ENCODE results near the gene ITGAD. TPM values are rescaled to one million over a fixed set of nuclear protein-coding genes. Genes with fewer than 3 reads are reported as not detected.

The ITGAD gene
- total and polyA plus RNA-seq, 2 of the 13 experiments (the other 11 are each of a cell fraction or from before 2014, with no cell fraction given) = not detected

DNA sequence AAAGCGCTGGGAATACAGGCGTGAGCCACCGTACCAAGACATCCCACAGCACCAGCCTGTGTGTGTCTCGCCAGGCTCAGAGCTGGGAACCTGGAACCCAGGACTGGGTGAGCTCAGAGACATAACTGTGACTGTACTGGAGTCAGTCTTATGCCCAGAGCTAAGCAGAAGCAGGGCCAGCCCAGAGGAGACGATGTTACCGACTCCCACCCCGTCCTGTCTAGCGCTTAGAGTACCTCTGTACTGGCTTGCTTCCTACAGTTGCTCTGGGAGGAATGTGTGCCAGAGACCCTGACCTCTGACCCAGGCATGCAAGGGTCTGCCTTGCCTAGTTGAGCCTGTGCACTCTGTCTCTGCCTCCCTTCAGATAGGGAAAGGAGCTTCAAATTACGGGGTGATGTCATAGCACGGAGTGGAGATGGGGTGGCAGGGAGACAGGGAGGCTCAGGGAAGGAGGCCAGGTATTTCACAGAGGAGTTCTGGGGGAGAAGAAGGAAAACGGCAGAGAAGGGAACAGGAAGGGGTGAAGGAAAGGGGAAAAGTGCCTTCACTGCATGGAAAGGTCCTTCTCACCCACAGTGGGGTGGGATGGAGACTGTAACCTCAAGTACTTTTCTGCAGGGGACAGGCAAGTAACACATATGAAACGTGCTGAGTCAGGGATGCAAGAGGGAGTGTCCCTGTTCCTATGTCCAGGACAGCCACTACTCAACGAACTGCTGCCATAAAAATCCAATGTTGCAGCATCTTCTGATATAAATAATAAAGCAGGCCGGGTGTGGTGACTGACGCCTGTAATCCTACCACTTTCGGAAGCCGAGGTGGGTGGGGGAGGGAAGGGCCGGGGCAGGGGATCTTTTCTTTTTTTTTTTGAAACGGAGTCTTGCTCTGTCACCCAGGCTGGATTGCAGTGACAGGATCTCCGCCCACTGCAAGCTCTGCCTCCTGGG lies 60.4 kb downstream of the ITGAD start (continued):
- TF ChIP-seq, protein P1, sequence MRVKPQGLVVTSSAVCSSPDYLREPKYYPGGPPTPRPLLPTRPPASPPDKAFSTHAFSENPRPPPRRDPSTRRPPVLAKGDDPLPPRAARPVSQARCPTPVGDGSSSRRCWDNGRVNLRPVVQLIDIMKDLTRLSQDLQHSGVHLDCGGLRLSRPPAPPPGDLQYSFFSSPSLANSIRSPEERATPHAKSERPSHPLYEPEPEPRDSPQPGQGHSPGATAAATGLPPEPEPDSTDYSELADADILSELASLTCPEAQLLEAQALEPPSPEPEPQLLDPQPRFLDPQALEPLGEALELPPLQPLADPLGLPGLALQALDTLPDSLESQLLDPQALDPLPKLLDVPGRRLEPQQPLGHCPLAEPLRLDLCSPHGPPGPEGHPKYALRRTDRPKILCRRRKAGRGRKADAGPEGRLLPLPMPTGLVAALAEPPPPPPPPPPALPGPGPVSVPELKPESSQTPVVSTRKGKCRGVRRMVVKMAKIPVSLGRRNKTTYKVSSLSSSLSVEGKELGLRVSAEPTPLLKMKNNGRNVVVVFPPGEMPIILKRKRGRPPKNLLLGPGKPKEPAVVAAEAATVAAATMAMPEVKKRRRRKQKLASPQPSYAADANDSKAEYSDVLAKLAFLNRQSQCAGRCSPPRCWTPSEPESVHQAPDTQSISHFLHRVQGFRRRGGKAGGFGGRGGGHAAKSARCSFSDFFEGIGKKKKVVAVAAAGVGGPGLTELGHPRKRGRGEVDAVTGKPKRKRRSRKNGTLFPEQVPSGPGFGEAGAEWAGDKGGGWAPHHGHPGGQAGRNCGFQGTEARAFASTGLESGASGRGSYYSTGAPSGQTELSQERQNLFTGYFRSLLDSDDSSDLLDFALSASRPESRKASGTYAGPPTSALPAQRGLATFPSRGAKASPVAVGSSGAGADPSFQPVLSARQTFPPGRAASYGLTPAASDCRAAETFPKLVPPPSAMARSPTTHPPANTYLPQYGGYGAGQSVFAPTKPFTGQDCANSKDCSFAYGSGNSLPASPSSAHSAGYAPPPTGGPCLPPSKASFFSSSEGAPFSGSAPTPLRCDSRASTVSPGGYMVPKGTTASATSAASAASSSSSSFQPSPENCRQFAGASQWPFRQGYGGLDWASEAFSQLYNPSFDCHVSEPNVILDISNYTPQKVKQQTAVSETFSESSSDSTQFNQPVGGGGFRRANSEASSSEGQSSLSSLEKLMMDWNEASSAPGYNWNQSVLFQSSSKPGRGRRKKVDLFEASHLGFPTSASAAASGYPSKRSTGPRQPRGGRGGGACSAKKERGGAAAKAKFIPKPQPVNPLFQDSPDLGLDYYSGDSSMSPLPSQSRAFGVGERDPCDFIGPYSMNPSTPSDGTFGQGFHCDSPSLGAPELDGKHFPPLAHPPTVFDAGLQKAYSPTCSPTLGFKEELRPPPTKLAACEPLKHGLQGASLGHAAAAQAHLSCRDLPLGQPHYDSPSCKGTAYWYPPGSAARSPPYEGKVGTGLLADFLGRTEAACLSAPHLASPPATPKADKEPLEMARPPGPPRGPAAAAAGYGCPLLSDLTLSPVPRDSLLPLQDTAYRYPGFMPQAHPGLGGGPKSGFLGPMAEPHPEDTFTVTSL (CRISPR knock-in tag; IDR thresholded peaks at IDR 0.05; ENCODE audit: borderline replicate concordance) = no peak
- TF ChIP-seq, protein P2, sequence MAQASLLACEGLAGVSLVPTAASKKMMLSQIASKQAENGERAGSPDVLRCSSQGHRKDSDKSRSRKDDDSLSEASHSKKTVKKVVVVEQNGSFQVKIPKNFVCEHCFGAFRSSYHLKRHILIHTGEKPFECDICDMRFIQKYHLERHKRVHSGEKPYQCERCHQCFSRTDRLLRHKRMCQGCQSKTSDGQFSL (CRISPR knock-in tag; IDR thresholded peaks at IDR 0.05) = no peak
- no peak for TF ChIP-seq EP300 (IDR thresholded peaks at IDR 0.05; ENCODE audit: low read depth in 2 of 2, low read length in 2 of 2)
- TF ChIP-seq EP300 (CRISPR knock-in tag; IDR thresholded peaks at IDR 0.05; ENCODE audit: borderline replicate concordance) = no peak
- TF ChIP-seq RFXANK (CRISPR knock-in tag; IDR thresholded peaks at IDR 0.05) = no peak
- TF ChIP-seq ZSCAN9 (CRISPR knock-in tag; IDR thresholded peaks at IDR 0.05; ENCODE audit: borderline replicate concordance) = peak; percentile 44; the same call in 1 of the 2 replicates
- TF ChIP-seq CEBPG (CRISPR knock-in tag; IDR thresholded peaks at IDR 0.05) = peak; percentile 58
- TF ChIP-seq CHD4 (IDR thresholded peaks at IDR 0.05; ENCODE audit: borderline replicate concordance, low read length) = no peak
- TF ChIP-seq, protein P3, sequence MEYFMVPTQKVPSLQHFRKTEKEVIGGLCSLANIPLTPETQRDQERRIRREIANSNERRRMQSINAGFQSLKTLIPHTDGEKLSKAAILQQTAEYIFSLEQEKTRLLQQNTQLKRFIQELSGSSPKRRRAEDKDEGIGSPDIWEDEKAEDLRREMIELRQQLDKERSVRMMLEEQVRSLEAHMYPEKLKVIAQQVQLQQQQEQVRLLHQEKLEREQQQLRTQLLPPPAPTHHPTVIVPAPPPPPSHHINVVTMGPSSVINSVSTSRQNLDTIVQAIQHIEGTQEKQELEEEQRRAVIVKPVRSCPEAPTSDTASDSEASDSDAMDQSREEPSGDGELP (IDR thresholded peaks at IDR 0.05; ENCODE audit: borderline replicate concordance, low read depth) = no peak
- TF ChIP-seq, protein P4, sequence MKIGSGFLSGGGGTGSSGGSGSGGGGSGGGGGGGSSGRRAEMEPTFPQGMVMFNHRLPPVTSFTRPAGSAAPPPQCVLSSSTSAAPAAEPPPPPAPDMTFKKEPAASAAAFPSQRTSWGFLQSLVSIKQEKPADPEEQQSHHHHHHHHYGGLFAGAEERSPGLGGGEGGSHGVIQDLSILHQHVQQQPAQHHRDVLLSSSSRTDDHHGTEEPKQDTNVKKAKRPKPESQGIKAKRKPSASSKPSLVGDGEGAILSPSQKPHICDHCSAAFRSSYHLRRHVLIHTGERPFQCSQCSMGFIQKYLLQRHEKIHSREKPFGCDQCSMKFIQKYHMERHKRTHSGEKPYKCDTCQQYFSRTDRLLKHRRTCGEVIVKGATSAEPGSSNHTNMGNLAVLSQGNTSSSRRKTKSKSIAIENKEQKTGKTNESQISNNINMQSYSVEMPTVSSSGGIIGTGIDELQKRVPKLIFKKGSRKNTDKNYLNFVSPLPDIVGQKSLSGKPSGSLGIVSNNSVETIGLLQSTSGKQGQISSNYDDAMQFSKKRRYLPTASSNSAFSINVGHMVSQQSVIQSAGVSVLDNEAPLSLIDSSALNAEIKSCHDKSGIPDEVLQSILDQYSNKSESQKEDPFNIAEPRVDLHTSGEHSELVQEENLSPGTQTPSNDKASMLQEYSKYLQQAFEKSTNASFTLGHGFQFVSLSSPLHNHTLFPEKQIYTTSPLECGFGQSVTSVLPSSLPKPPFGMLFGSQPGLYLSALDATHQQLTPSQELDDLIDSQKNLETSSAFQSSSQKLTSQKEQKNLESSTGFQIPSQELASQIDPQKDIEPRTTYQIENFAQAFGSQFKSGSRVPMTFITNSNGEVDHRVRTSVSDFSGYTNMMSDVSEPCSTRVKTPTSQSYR (CRISPR knock-in tag; IDR thresholded peaks at IDR 0.05; ENCODE audit: borderline replicate concordance) = no peak
- TF ChIP-seq ISL2 (CRISPR knock-in tag; IDR thresholded peaks at IDR 0.05) = peak; percentile 39; the same call in 1 of the 2 replicates
- TF ChIP-seq, protein P5, sequence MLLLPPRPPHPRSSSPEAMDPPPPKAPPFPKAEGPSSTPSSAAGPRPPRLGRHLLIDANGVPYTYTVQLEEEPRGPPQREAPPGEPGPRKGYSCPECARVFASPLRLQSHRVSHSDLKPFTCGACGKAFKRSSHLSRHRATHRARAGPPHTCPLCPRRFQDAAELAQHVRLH (CRISPR knock-in tag; IDR thresholded peaks at IDR 0.05; ENCODE audit: borderline replicate concordance, low read depth) = peak; percentile 43; the same call in 1 of the 2 replicates
- 0 out of 2 replicates have a peak, but pooled peaks have one; percentile 26 for TF ChIP-seq TFDP1 (CRISPR knock-in tag; IDR thresholded peaks at IDR 0.05; ENCODE audit: borderline replicate concordance)
- peak; percentile 34; the same call in 1 of the 3 replicates for TF ChIP-seq MXI1 (IDR thresholded peaks at IDR 0.05; ENCODE audit: borderline replicate concordance, low read depth, low read length)
- TF ChIP-seq ZMYM2 (CRISPR knock-in tag; IDR thresholded peaks at IDR 0.05) = 0 out of 2 replicates have a peak, but pooled peaks have one; percentile 74
- peak; percentile 27; the same call in 1 of the 2 replicates for TF ChIP-seq ZNF143 (CRISPR knock-in tag; IDR thresholded peaks at IDR 0.05)
- peak; percentile 65 for TF ChIP-seq NCOA2 (CRISPR knock-in tag; IDR thresholded peaks at IDR 0.05)
- no peak for TF ChIP-seq ZNF24 (IDR thresholded peaks at IDR 0.05)

Data from HepG2 (cell line).